GM19239 (cell line): ENCODE measurements around the gene MFSD6L.
A peak's percentile ranks its signal among the peaks of the same experiment; 100 is the strongest.
"Not testable (repeated sequence)": the region's sequence is repeated elsewhere in the genome, so short reads cannot be mapped to it uniquely, and the experiment has no call there.

Experiments used
- DNase-seq: peaks from one replicate; pipeline ENCODE4 v3.0.0; 2011; ENCODE audit warnings: low spot score; ENCODE audit not compliant: insufficient read length
- FAIRE-seq: peaks from 2 replicates; lab custom pipeline; 2011; peaks lifted over from hg19 to GRCh38; lab: Jason Lieb, UNC

Gene MFSD6L

GRCh38 chr17:8826808-8827435 lies 27.8 kb upstream of the MFSD6L start:
- FAIRE-seq (no peak), DNase-seq (no peak)

- no peak for FAIRE-seq
- DNase-seq: no peak
These were observed 26.6 kb upstream of the MFSD6L start for GRCh38 chr17:8825802-8826201.

- DNase-seq: no peak
- FAIRE-seq: no peak
These were observed 24.1 kb upstream of the MFSD6L start for GRCh38 chr17:8823279-8823678.

- DNase-seq (no peak), FAIRE-seq (no peak)
These were observed 23.4 kb upstream of the MFSD6L start for GRCh38 chr17:8822401-8823035.

GRCh38 chr17:8821446-8822105 lies 22.4 kb upstream of the MFSD6L start:
- no peak for FAIRE-seq

GRCh38 chr17:8820311-8821010 lies 21.3 kb upstream of the MFSD6L start:
- DNase-seq (no peak), FAIRE-seq (no peak)

More at GRCh38 chr17:8821446-8822105, 22.4 kb upstream of the MFSD6L start:
- DNase-seq: no peak

GRCh38 chr17:8818654-8819330 lies 19.6 kb upstream of the MFSD6L start:
- no peak for FAIRE-seq
- no peak for DNase-seq

- no peak for DNase-seq
- no peak for FAIRE-seq
These were observed 18.9 kb upstream of the MFSD6L start for GRCh38 chr17:8818047-8818446.

- FAIRE-seq (peak; percentile 100), DNase-seq (peak; percentile 90)
These were observed 7.9 kb upstream of the MFSD6L start for GRCh38 chr17:8806926-8807550.

- FAIRE-seq (peak; percentile 67), DNase-seq (no peak)
These were observed 7.2 kb upstream of the MFSD6L start for GRCh38 chr17:8806253-8806925.

- not testable (repeated sequence) for DNase-seq, FAIRE-seq
These were observed 6.2 kb upstream of the MFSD6L start for GRCh38 chr17:8805396-8805795.

- FAIRE-seq (no peak), DNase-seq (no peak)
These were observed 4.6 kb upstream of the MFSD6L start for GRCh38 chr17:8803531-8804420.

- DNase-seq (no peak), FAIRE-seq (no peak)
These were observed 2.1 kb upstream of the MFSD6L start for GRCh38 chr17:8801135-8801840.

- FAIRE-seq (no peak), DNase-seq (no peak)
These were observed 1.5 kb upstream of the MFSD6L start for GRCh38 chr17:8800656-8801055.

GRCh38 chr17:8799570-8800212 lies 526 bp upstream of the MFSD6L start:
- FAIRE-seq: no peak

GRCh38 chr17:8798176-8798845 lies 854 bp downstream of the MFSD6L start:
- DNase-seq: no peak
- FAIRE-seq: no peak

More at GRCh38 chr17:8799570-8800212, 526 bp upstream of the MFSD6L start:
- no peak for DNase-seq
